ENCODE data around the gene KNOP1. TPM values are rescaled to one million over a fixed set of nuclear protein-coding genes. Genes with fewer than 3 reads are reported as not detected.

Gene KNOP1
- total and polyA plus RNA-seq, 2 donors (not counting 3 experiments of a cell fraction or from before 2014, with no cell fraction given) = 6.7 to 33.5 TPM

DNA sequence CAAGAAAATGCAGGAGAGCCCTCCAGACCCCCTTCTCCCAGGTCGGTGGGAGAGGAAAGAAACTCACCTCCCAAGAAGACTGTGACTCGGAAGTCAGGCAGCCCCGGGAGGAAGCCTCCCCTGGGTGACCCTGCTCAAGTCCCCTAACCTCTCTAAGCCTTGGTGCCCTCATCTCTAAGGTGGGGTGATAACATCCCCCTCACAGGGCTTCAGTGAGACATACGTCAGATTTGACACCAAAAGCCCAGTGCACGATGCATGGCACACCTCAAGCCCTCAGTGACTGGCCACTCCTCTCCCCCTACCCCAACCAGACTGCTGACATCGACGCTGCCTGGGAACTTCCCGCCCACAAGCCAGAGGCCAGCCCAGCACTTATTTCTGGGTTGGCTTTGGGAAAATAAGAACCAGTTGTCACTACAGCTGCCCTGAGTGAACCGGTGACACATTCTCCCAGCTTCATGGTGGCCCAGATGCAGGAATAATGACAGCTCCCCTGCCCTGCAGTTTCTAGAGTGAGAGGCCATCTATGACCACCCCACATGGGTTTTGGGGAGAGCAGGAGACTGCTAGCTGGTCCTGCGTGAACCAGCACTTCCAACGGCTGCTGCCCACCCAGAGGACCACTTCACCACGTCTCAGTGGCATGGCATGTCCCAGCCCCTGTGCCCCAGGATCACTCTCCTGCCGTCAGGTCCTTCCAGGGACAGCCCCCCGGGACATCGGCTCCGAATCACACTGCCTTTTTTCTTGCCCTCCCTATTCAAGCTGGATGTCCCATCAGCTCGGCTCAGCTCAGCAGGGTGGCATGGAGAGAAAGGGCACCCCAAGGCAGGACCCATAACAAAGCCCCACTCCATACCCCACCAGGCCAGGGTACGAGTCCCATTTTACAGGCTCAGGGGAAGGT, 9.5 kb downstream of the KNOP1 start:
- Histone ChIP-seq H3K9ac (replicated peaks; ENCODE audit: extremely low read depth, insufficient read depth, low read length) (no peak overlapping the region), H3K9me3 (replicated peaks; ENCODE audit: control insufficient read depth, insufficient read depth, low read length) (no peaks in the 10 kb centered on the region), H3K36me3 (ENCODE audit: control insufficient read depth in 2 of 2, extremely low read depth in 1 of 2, insufficient read depth in 2 of 2, low read length in 2 of 2) (peaks cover 9 to 14% of the 10 kb centered on the region in 2 experiments), H3K4me2 (ENCODE audit: insufficient read depth, low read length) (no peak overlapping the region), H3K27ac (ENCODE audit: insufficient read depth, low read depth, low read length) (no peak overlapping the region), H3K4me3 (replicated peaks in 1 of 3; ENCODE audit: insufficient read depth in 1 of 3, low read depth in 1 of 3, low read length in 3 of 3) (no peak overlapping the region), H3K4me1 (ENCODE audit: control insufficient read depth, extremely low read depth, insufficient read depth, low read length) (peaks cover 5% of the 10 kb centered on the region), H2AFZ (ENCODE audit: low read depth, low read length) (no peak overlapping the region), H3K79me2 (ENCODE audit: control insufficient read depth, insufficient read depth, low read length) (peaks cover 5% of the 10 kb centered on the region), H3K9me1 (replicated peaks; ENCODE audit: control insufficient read depth, extremely low read depth, insufficient read depth, low read length) (no peaks in the 10 kb centered on the region), H4K20me1 (replicated peaks; ENCODE audit: control insufficient read depth, extremely low read depth, insufficient read depth, low read length) (no peaks in the 10 kb centered on the region), H3K27me3 (ENCODE audit: control insufficient read depth in 2 of 2, insufficient read depth in 2 of 2, low read length in 2 of 2) (no peaks in the 10 kb centered on the region)
- dilution Hi-C loops (cut with MboI; ENCODE audit: extremely low pct_ligation_motif_present, low sequenced_read_pairs) (no loop called here), intact Hi-C loops (cut with micrococcal nuclease) (no loop called here)
- FAIRE-seq = no peak
- ChIA-PET POLR2A (no interaction called here), CTCF (interaction anchor here (1.0 to 1.5 kb wide), 2 partner anchors 9 to 12 kb away, joined by 3 read pairs; partner anchors contain the start of genes IQCK and KNOP1)
- no peak for DNase-seq (ENCODE audit: low read depth, low spot score)
- no TSS peak for BruUV-seq (replicated peaks)
- TF ChIP-seq FOS (IDR thresholded peaks at IDR 0.05; ENCODE audit: borderline replicate concordance, insufficient read depth, low read length) = no peak
- TF ChIP-seq GATA2 (IDR thresholded peaks at IDR 0.05; ENCODE audit: insufficient read depth, insufficient read length, low read depth, low read length) = no peak
- TF ChIP-seq, protein P1, sequence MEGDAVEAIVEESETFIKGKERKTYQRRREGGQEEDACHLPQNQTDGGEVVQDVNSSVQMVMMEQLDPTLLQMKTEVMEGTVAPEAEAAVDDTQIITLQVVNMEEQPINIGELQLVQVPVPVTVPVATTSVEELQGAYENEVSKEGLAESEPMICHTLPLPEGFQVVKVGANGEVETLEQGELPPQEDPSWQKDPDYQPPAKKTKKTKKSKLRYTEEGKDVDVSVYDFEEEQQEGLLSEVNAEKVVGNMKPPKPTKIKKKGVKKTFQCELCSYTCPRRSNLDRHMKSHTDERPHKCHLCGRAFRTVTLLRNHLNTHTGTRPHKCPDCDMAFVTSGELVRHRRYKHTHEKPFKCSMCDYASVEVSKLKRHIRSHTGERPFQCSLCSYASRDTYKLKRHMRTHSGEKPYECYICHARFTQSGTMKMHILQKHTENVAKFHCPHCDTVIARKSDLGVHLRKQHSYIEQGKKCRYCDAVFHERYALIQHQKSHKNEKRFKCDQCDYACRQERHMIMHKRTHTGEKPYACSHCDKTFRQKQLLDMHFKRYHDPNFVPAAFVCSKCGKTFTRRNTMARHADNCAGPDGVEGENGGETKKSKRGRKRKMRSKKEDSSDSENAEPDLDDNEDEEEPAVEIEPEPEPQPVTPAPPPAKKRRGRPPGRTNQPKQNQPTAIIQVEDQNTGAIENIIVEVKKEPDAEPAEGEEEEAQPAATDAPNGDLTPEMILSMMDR (IDR thresholded peaks at IDR 0.05; ENCODE audit: extremely low read depth in 1 of 2, insufficient read depth in 1 of 2, low read depth in 1 of 2, low read length in 2 of 2) = no peak

Measured in endothelial cell of umbilical vein (primary cell).